ENCODE data around the gene MRPL2.

The MRPL2 gene

GRCh38 chr6:43038727-43039126, 20.5 kb downstream of the MRPL2 start:
- Histone ChIP-seq H3K4me1 (ENCODE audit: control insufficient read depth in 2 of 2, insufficient read depth in 2 of 2, low read length in 2 of 2) (no peaks in the 10 kb centered on the region), H3K9ac (ENCODE audit: low read depth in 1 of 2, low read length in 2 of 2) (no peak overlapping the region), H3K27me3 (ENCODE audit: control insufficient read depth in 2 of 2, insufficient read depth in 2 of 2, low read length in 2 of 2) (no peaks in the 10 kb centered on the region), H3K9me3 (ENCODE audit: control insufficient read depth in 2 of 2, low read length in 2 of 2) (no peaks in the 10 kb centered on the region), H3K27ac (ENCODE audit: low read depth in 2 of 2, low read length in 2 of 2) (no peak overlapping the region), H3K36me3 (ENCODE audit: control insufficient read depth in 2 of 2, insufficient read depth in 2 of 2, low read length in 2 of 2) (peaks cover 54 to 58% of the 10 kb centered on the region in 2 donors), H3K4me3 (ENCODE audit: low read length in 2 of 2) (no peak overlapping the region)

- Histone ChIP-seq H3K27me3 (ENCODE audit: control insufficient read depth in 2 of 2, insufficient read depth in 2 of 2, low read length in 2 of 2) (no peaks in the 10 kb centered on the region), H3K36me3 (ENCODE audit: control insufficient read depth in 2 of 2, insufficient read depth in 2 of 2, low read length in 2 of 2) (peaks cover 51 to 56% of the 10 kb centered on the region in 2 donors), H3K9ac (ENCODE audit: low read depth in 1 of 2, low read length in 2 of 2) (no peak overlapping the region), H3K9me3 (ENCODE audit: control insufficient read depth in 2 of 2, low read length in 2 of 2) (no peaks in the 10 kb centered on the region), H3K27ac (ENCODE audit: low read depth in 2 of 2, low read length in 2 of 2) (no peak overlapping the region), H3K4me1 (ENCODE audit: control insufficient read depth in 2 of 2, insufficient read depth in 2 of 2, low read length in 2 of 2) (no peaks in the 10 kb centered on the region), H3K4me3 (ENCODE audit: low read length in 2 of 2) (no peak overlapping the region)
Observed at GRCh38 chr6:43037706-43038105, 21.5 kb downstream of the MRPL2 start.

GRCh38 chr6:43037197-43037596, 22.0 kb downstream of the MRPL2 start:
- no peaks in the 10 kb centered on the region for H3K27me3 ChIP-seq (ENCODE audit: control insufficient read depth in 2 of 2, insufficient read depth in 2 of 2, low read length in 2 of 2)
- H3K9me3 ChIP-seq (ENCODE audit: control insufficient read depth in 2 of 2, low read length in 2 of 2), result no peaks in the 10 kb centered on the region
- no peaks in the 10 kb centered on the region for H3K4me1 ChIP-seq (ENCODE audit: control insufficient read depth in 2 of 2, insufficient read depth in 2 of 2, low read length in 2 of 2)
- H3K27ac ChIP-seq (ENCODE audit: low read depth in 2 of 2, low read length in 2 of 2), result no peak overlapping the region
- H3K4me3 ChIP-seq (ENCODE audit: low read length in 2 of 2), result no peak overlapping the region
- no peak overlapping the region for H3K9ac ChIP-seq (ENCODE audit: low read depth in 1 of 2, low read length in 2 of 2)
- peaks cover 49 to 57% of the 10 kb centered on the region in 2 donors for H3K36me3 ChIP-seq (ENCODE audit: control insufficient read depth in 2 of 2, insufficient read depth in 2 of 2, low read length in 2 of 2)

GRCh38 chr6:43036712-43037111, 22.5 kb downstream of the MRPL2 start:
- Histone ChIP-seq H3K4me1 (ENCODE audit: control insufficient read depth in 2 of 2, insufficient read depth in 2 of 2, low read length in 2 of 2) (no peaks in the 10 kb centered on the region), H3K4me3 (ENCODE audit: low read length in 2 of 2) (no peak overlapping the region), H3K36me3 (ENCODE audit: control insufficient read depth in 2 of 2, insufficient read depth in 2 of 2, low read length in 2 of 2) (peaks cover 47 to 56% of the 10 kb centered on the region in 2 donors), H3K27ac (ENCODE audit: low read depth in 2 of 2, low read length in 2 of 2) (no peak overlapping the region), H3K9ac (ENCODE audit: low read depth in 1 of 2, low read length in 2 of 2) (no peak overlapping the region), H3K9me3 (ENCODE audit: control insufficient read depth in 2 of 2, low read length in 2 of 2) (no peaks in the 10 kb centered on the region), H3K27me3 (ENCODE audit: control insufficient read depth in 2 of 2, insufficient read depth in 2 of 2, low read length in 2 of 2) (no peaks in the 10 kb centered on the region)

- peaks cover 41 to 53% of the 10 kb centered on the region in 2 donors for H3K36me3 ChIP-seq (ENCODE audit: control insufficient read depth in 2 of 2, insufficient read depth in 2 of 2, low read length in 2 of 2)
- H3K27me3 ChIP-seq (ENCODE audit: control insufficient read depth in 2 of 2, insufficient read depth in 2 of 2, low read length in 2 of 2), result no peaks in the 10 kb centered on the region
- no peaks in the 10 kb centered on the region for H3K9me3 ChIP-seq (ENCODE audit: control insufficient read depth in 2 of 2, low read length in 2 of 2)
- no peak overlapping the region for H3K9ac ChIP-seq (ENCODE audit: low read depth in 1 of 2, low read length in 2 of 2)
- H3K27ac ChIP-seq (ENCODE audit: low read depth in 2 of 2, low read length in 2 of 2), result no peak overlapping the region
- H3K4me3 ChIP-seq (ENCODE audit: low read length in 2 of 2), result no peak overlapping the region
- no peaks in the 10 kb centered on the region for H3K4me1 ChIP-seq (ENCODE audit: control insufficient read depth in 2 of 2, insufficient read depth in 2 of 2, low read length in 2 of 2)
Observed at GRCh38 chr6:43035495-43036194, 23.6 kb downstream of the MRPL2 start.

- no peak overlapping the region for H3K9ac ChIP-seq (ENCODE audit: low read depth in 1 of 2, low read length in 2 of 2)
- H3K27ac ChIP-seq (ENCODE audit: low read depth in 2 of 2, low read length in 2 of 2), result no peak overlapping the region
- no peaks in the 10 kb centered on the region for H3K9me3 ChIP-seq (ENCODE audit: control insufficient read depth in 2 of 2, low read length in 2 of 2)
- H3K27me3 ChIP-seq (ENCODE audit: control insufficient read depth in 2 of 2, insufficient read depth in 2 of 2, low read length in 2 of 2), result no peaks in the 10 kb centered on the region
- no peaks in the 10 kb centered on the region for H3K4me1 ChIP-seq (ENCODE audit: control insufficient read depth in 2 of 2, insufficient read depth in 2 of 2, low read length in 2 of 2)
- H3K36me3 ChIP-seq (ENCODE audit: control insufficient read depth in 2 of 2, insufficient read depth in 2 of 2, low read length in 2 of 2), result peaks cover 49 to 57% of the 10 kb centered on the region in 2 donors
- no peak overlapping the region for H3K4me3 ChIP-seq (ENCODE audit: low read length in 2 of 2)
Observed at GRCh38 chr6:43034190-43034525, 25.1 kb downstream of the MRPL2 start.

- H3K9me3 ChIP-seq (ENCODE audit: control insufficient read depth in 2 of 2, low read length in 2 of 2), result no peaks in the 10 kb centered on the region
- H3K27me3 ChIP-seq (ENCODE audit: control insufficient read depth in 2 of 2, insufficient read depth in 2 of 2, low read length in 2 of 2), result no peaks in the 10 kb centered on the region
- H3K4me3 ChIP-seq (ENCODE audit: low read length in 2 of 2), result no peak overlapping the region
- no peak overlapping the region for H3K27ac ChIP-seq (ENCODE audit: low read depth in 2 of 2, low read length in 2 of 2)
- no peaks in the 10 kb centered on the region for H3K4me1 ChIP-seq (ENCODE audit: control insufficient read depth in 2 of 2, insufficient read depth in 2 of 2, low read length in 2 of 2)
- no peak overlapping the region for H3K9ac ChIP-seq (ENCODE audit: low read depth in 1 of 2, low read length in 2 of 2)
- peaks cover 49 to 59% of the 10 kb centered on the region in 2 donors for H3K36me3 ChIP-seq (ENCODE audit: control insufficient read depth in 2 of 2, insufficient read depth in 2 of 2, low read length in 2 of 2)
Observed at GRCh38 chr6:43033496-43034189, 25.6 kb downstream of the MRPL2 start.

- no peak overlapping the region for H3K4me3 ChIP-seq (ENCODE audit: low read length in 2 of 2)
- no peaks in the 10 kb centered on the region for H3K27me3 ChIP-seq (ENCODE audit: control insufficient read depth in 2 of 2, insufficient read depth in 2 of 2, low read length in 2 of 2)
- no peaks in the 10 kb centered on the region for H3K4me1 ChIP-seq (ENCODE audit: control insufficient read depth in 2 of 2, insufficient read depth in 2 of 2, low read length in 2 of 2)
- H3K9me3 ChIP-seq (ENCODE audit: control insufficient read depth in 2 of 2, low read length in 2 of 2), result no peaks in the 10 kb centered on the region
- H3K9ac ChIP-seq (ENCODE audit: low read depth in 1 of 2, low read length in 2 of 2), result no peak overlapping the region
- H3K36me3 ChIP-seq (ENCODE audit: control insufficient read depth in 2 of 2, insufficient read depth in 2 of 2, low read length in 2 of 2), result peaks cover 51 to 57% of the 10 kb centered on the region in 2 donors
- no peak overlapping the region for H3K27ac ChIP-seq (ENCODE audit: low read depth in 2 of 2, low read length in 2 of 2)
Observed at GRCh38 chr6:43032326-43032725, 26.9 kb downstream of the MRPL2 start.

GRCh38 chr6:43029120-43029519, 30.1 kb downstream of the MRPL2 start:
- H3K9ac ChIP-seq (ENCODE audit: low read depth in 1 of 2, low read length in 2 of 2), result no peak overlapping the region
- no peaks in the 10 kb centered on the region for H3K4me1 ChIP-seq (ENCODE audit: control insufficient read depth in 2 of 2, insufficient read depth in 2 of 2, low read length in 2 of 2)
- no peak overlapping the region for H3K4me3 ChIP-seq (ENCODE audit: low read length in 2 of 2)
- H3K36me3 ChIP-seq (ENCODE audit: control insufficient read depth in 2 of 2, insufficient read depth in 2 of 2, low read length in 2 of 2), result peaks cover 56 to 63% of the 10 kb centered on the region in 2 donors
- H3K27ac ChIP-seq (ENCODE audit: low read depth in 2 of 2, low read length in 2 of 2), result no peak overlapping the region
- no peaks in the 10 kb centered on the region for H3K27me3 ChIP-seq (ENCODE audit: control insufficient read depth in 2 of 2, insufficient read depth in 2 of 2, low read length in 2 of 2)
- H3K9me3 ChIP-seq (ENCODE audit: control insufficient read depth in 2 of 2, low read length in 2 of 2), result no peaks in the 10 kb centered on the region

- Histone ChIP-seq H3K36me3 (ENCODE audit: control insufficient read depth in 2 of 2, insufficient read depth in 2 of 2, low read length in 2 of 2) (peaks cover 48 to 51% of the 10 kb centered on the region in 2 donors), H3K4me1 (ENCODE audit: control insufficient read depth in 2 of 2, insufficient read depth in 2 of 2, low read length in 2 of 2) (peaks cover 0 to 4% of the 10 kb centered on the region in 2 donors), H3K9ac (ENCODE audit: low read depth in 1 of 2, low read length in 2 of 2) (no peak overlapping the region), H3K9me3 (ENCODE audit: control insufficient read depth in 2 of 2, low read length in 2 of 2) (no peaks in the 10 kb centered on the region), H3K27me3 (ENCODE audit: control insufficient read depth in 2 of 2, insufficient read depth in 2 of 2, low read length in 2 of 2) (no peaks in the 10 kb centered on the region), H3K4me3 (ENCODE audit: low read length in 2 of 2) (no peak overlapping the region), H3K27ac (ENCODE audit: low read depth in 2 of 2, low read length in 2 of 2) (no peak overlapping the region)
Observed at GRCh38 chr6:43026365-43026764, 32.9 kb downstream of the MRPL2 start.
